H1 (cell line): Measurements from ENCODE around the gene SF3A2. TPM values are rescaled to one million over a fixed set of nuclear protein-coding genes. Genes with fewer than 3 reads are reported as not detected.

Experiments used
- CTCF ChIA-PET: fragments of 300-600 bp; sonication (Branson Sonifier 250); formaldehyde crosslinking; loops from one replicate; lab custom pipeline; 2021; ENCODE audit not compliant: partially characterized antibody; lab: Charles Lee
- POLR2A ChIA-PET: fragments of 300-600 bp; sonication (Branson Sonifier 250); formaldehyde crosslinking; loops from one replicate; lab custom pipeline; 2021; ENCODE audit warnings: inconsistent platforms; ENCODE audit not compliant: partially characterized antibody; lab: Charles Lee
- DNase-seq, 2 experiments: peaks; one replicate each; pipeline versions ENCODE4 v3.0.0 to v3.0.0-alpha.2; 2010 to 2022; ENCODE audit warnings: low spot score in 2 of 2, low read depth in 1 of 2, mixed read lengths in 1 of 2
- FAIRE-seq: peaks from 2 replicates; lab custom pipeline; 2011; peaks lifted over from hg19 to GRCh38; lab: Jason Lieb, UNC
- H2AFZ ChIP-seq: 2 replicates; pipeline ENCODE4 v1.8.1; 2012; ENCODE audit warnings: low read length, inconsistent platforms
- H2AK5ac ChIP-seq: 2 replicates; pipeline ENCODE4 v1.6.1; 2013; ENCODE audit warnings: low read depth, low read length
- H2BK120ac ChIP-seq: replicated peaks from 2 replicates; pipeline ENCODE3; 2013; ENCODE audit warnings: low read depth, low read length, inconsistent platforms
- H2BK12ac ChIP-seq: 2 replicates; pipeline ENCODE4 v1.6.1; 2013; ENCODE audit warnings: low read depth, low read length
- H2BK15ac ChIP-seq: 2 replicates; pipeline ENCODE4 v1.6.1; 2013; ENCODE audit warnings: low read length
- H2BK20ac ChIP-seq: 2 replicates; pipeline ENCODE4 v1.6.1; 2013; ENCODE audit warnings: low read length
- H2BK5ac ChIP-seq: 2 replicates; pipeline ENCODE4 v1.6.1; 2013; ENCODE audit warnings: low read depth, low read length
- H3K14ac ChIP-seq: 2 replicates; pipeline ENCODE4 v1.6.1; 2013; ENCODE audit warnings: inconsistent platforms; ENCODE audit not compliant: insufficient read length
- H3K18ac ChIP-seq: 2 replicates; pipeline ENCODE4 v1.6.1; 2013; ENCODE audit warnings: low read length; ENCODE audit errors: extremely low read depth
- H3K23ac ChIP-seq: 2 replicates; pipeline ENCODE4 v1.6.1; 2013; ENCODE audit warnings: inconsistent platforms; ENCODE audit not compliant: insufficient read length
- H3K23me2 ChIP-seq: 2 replicates; pipeline ENCODE4 v1.6.1; 2013; ENCODE audit warnings: low read depth, low read length
- H3K27ac ChIP-seq: 2 replicates; pipeline ENCODE4 v1.6.1; 2011; ENCODE audit warnings: low read depth, low read length, inconsistent platforms
- H3K27me3 ChIP-seq, 4 experiments: replicated peaks in 1 of 4; 1 replicate in 1 of 4; 2 replicates in 3 of 4; pipeline versions ENCODE4 v1.6.1 to v1.8.1; 2011 to 2013; ENCODE audit warnings: low read length in 3 of 4, mild to moderate bottlenecking in 3 of 4, inconsistent platforms in 2 of 4, mixed read lengths in 2 of 4, moderate library complexity in 1 of 4; ENCODE audit not compliant: control insufficient read depth in 3 of 4, insufficient read depth in 3 of 4; ENCODE audit errors: extremely low read depth in 1 of 4
- H3K36me3 ChIP-seq, 4 experiments: 2 replicates each; pipeline versions ENCODE4 v1.6.1 to v1.8.1; 2011 to 2013; ENCODE audit warnings: mild to moderate bottlenecking in 4 of 4, low read length in 3 of 4, moderate library complexity in 2 of 4, control low read depth in 1 of 4, inconsistent platforms in 1 of 4; ENCODE audit not compliant: insufficient read depth in 4 of 4, control insufficient read depth in 2 of 4
- H3K4ac ChIP-seq: replicated peaks from 2 replicates; pipeline ENCODE3; 2013; ENCODE audit warnings: low read length, low read depth, mixed read lengths, inconsistent platforms; ENCODE audit not compliant: insufficient read length
- H3K4me1 ChIP-seq, 4 experiments: replicated peaks in 1 of 4; 1 replicate in 1 of 4; 2 replicates in 3 of 4; pipeline versions ENCODE4 v1.6.1 to v1.8.1; 2011 to 2013; ENCODE audit warnings: low read length in 3 of 4, inconsistent platforms in 2 of 4, mixed read lengths in 1 of 4; ENCODE audit not compliant: insufficient read depth in 4 of 4, control insufficient read depth in 3 of 4
- H3K4me2 ChIP-seq, 2 experiments: 2 replicates each; pipeline versions ENCODE4 v1.6.1 to v1.8.1; 2011 to 2013; ENCODE audit warnings: low read depth in 2 of 2, low read length in 2 of 2, control low read depth in 1 of 2, inconsistent platforms in 1 of 2, mild to moderate bottlenecking in 1 of 2; ENCODE audit not compliant: insufficient read depth in 1 of 2
- H3K4me3 ChIP-seq, 4 experiments: fragments of 200-600, 300-600 bp in 1 of 4; sonication (generic), shearing (Covaris generic), sonication (Bioruptor Twin) in 1 of 4; 2 replicates each; pipeline versions ENCODE4 v1.5.1 to v1.8.1; 2011 to 2016; ENCODE audit warnings: low read length in 4 of 4, low read depth in 3 of 4, control low read depth in 2 of 4, inconsistent platforms in 2 of 4, mild to moderate bottlenecking in 2 of 4, mixed read lengths in 1 of 4, moderate library complexity in 1 of 4; ENCODE audit not compliant: insufficient read depth in 2 of 4; ENCODE audit errors: extremely low read depth in 1 of 4
- H3K56ac ChIP-seq: replicated peaks from 2 replicates; pipeline ENCODE3; 2013; ENCODE audit warnings: low read depth, mild to moderate bottlenecking, mixed read lengths, low read length, inconsistent platforms; ENCODE audit not compliant: insufficient read length
- H3K79me1 ChIP-seq: 2 replicates; pipeline ENCODE4 v1.6.1; 2013; ENCODE audit warnings: low read depth, low read length, control low read depth
- H3K79me2 ChIP-seq, 2 experiments: 2 replicates each; pipeline versions ENCODE4 v1.6.1 to v1.8.1; 2012 to 2013; ENCODE audit warnings: low read length in 2 of 2, mild to moderate bottlenecking in 2 of 2, inconsistent platforms in 1 of 2; ENCODE audit not compliant: insufficient read depth in 2 of 2, control insufficient read depth in 1 of 2
- H3K9ac ChIP-seq, 4 experiments: replicated peaks in 1 of 4; 1 replicate in 1 of 4; 2 replicates in 3 of 4; pipeline versions ENCODE4 v1.6.1 to v1.8.1; 2011 to 2013; ENCODE audit warnings: low read depth in 3 of 4, low read length in 3 of 4, control low read depth in 2 of 4, mild to moderate bottlenecking in 2 of 4, moderate library complexity in 2 of 4, inconsistent platforms in 1 of 4; ENCODE audit errors: extremely low read depth in 1 of 4
- H3K9me3 ChIP-seq, 2 experiments: 2 replicates each; pipeline versions ENCODE4 v1.6.1 to v1.8.1; 2012 to 2013; ENCODE audit warnings: mild to moderate bottlenecking in 2 of 2, moderate library complexity in 2 of 2, control low read depth in 1 of 2, inconsistent platforms in 1 of 2, low read depth in 1 of 2, low read length in 1 of 2, mixed read lengths in 1 of 2; ENCODE audit not compliant: insufficient read depth in 2 of 2
- H4K20me1 ChIP-seq, 2 experiments: replicated peaks in 1 of 2; 2 replicates each; pipeline versions ENCODE3 to v1.8.1; 2011 to 2013; ENCODE audit warnings: inconsistent platforms in 2 of 2, low read length in 2 of 2, mild to moderate bottlenecking in 1 of 2; ENCODE audit not compliant: insufficient read depth in 2 of 2, control insufficient read depth in 1 of 2
- H4K5ac ChIP-seq: 2 replicates; pipeline ENCODE4 v1.6.1; 2013; ENCODE audit warnings: low read length, low read depth, mixed read lengths, inconsistent platforms; ENCODE audit not compliant: insufficient read length
- H4K8ac ChIP-seq: 2 replicates; pipeline ENCODE4 v1.8.0; 2013; ENCODE audit warnings: mild to moderate bottlenecking, moderate library complexity, low read length, inconsistent platforms; ENCODE audit not compliant: insufficient read depth; ENCODE audit errors: extremely low read depth
- H4K91ac ChIP-seq: replicated peaks from 2 replicates; pipeline ENCODE3; 2013; ENCODE audit warnings: low read length, mixed read lengths, inconsistent platforms; ENCODE audit not compliant: insufficient read length
- ATF3 ChIP-seq: IDR thresholded peaks from 2 replicates; pipeline ENCODE4 v1.6.1; 2011; ENCODE audit warnings: low read depth, mild to moderate bottlenecking, low read length; ENCODE audit not compliant: insufficient read depth
- CEBPB ChIP-seq: IDR thresholded peaks from 2 replicates; pipeline ENCODE4 v1.6.1; 2012; ENCODE audit warnings: low read depth, low read length
- CREB1 ChIP-seq: IDR thresholded peaks from 2 replicates; pipeline ENCODE4 v1.6.1; 2012; ENCODE audit warnings: inconsistent platforms
- EZH2 ChIP-seq: fragments of 200-600 bp; sonication (generic); IDR thresholded peaks from 2 replicates; pipeline ENCODE4 v1.7.1; 2012; ENCODE audit warnings: low read depth, mild to moderate bottlenecking, moderate library complexity, low read length, inconsistent platforms; ENCODE audit not compliant: severe bottlenecking
- NANOG ChIP-seq: IDR thresholded peaks from 2 replicates; pipeline ENCODE4 v1.6.1; 2011; ENCODE audit warnings: low read length, low read depth, mild to moderate bottlenecking, inconsistent platforms; ENCODE audit not compliant: insufficient read depth, poor library complexity, severe bottlenecking
- RXRA ChIP-seq: IDR thresholded peaks from 2 replicates; pipeline ENCODE4 v1.6.1; 2011; ENCODE audit warnings: low read depth, mild to moderate bottlenecking, low read length, moderate library complexity; ENCODE audit not compliant: insufficient read depth
- SIN3A ChIP-seq, 2 experiments: IDR thresholded peaks in 1 of 2; conservative IDR thresholded peaks in 1 of 2; 2 replicates each; pipeline ENCODE4 v1.6.1; 2011 to 2012; ENCODE audit warnings: low read length in 2 of 2, improper control_type of control experiment in 1 of 2, low read depth in 1 of 2, mild to moderate bottlenecking in 1 of 2
- TAF1 ChIP-seq: IDR thresholded peaks from 2 replicates; pipeline ENCODE4 v1.6.1; 2011; ENCODE audit warnings: mild to moderate bottlenecking, low read depth, low read length
- TAF7 ChIP-seq: optimal IDR thresholded peaks from 2 replicates; pipeline ENCODE3; 2011; ENCODE audit warnings: low read depth, mild to moderate bottlenecking, inconsistent platforms, low read length, moderate library complexity, borderline replicate concordance
- YY1 ChIP-seq: IDR thresholded peaks from 2 replicates; pipeline ENCODE4 v1.6.1; 2011; ENCODE audit warnings: low read depth, mild to moderate bottlenecking, low read length
- WGBS, 2 experiments: shearing (Covaris generic) in 1 of 2; methylation state at CpG; one replicate each; pipeline versions ENCODE4 v1.1.6 to v1.1.7; 2013 to 2015; ENCODE audit warnings: low lambda C conversion rate in 2 of 2, mixed read lengths in 2 of 2, inconsistent platforms in 1 of 2, low coverage in 1 of 2, missing lambda C conversion rate in 1 of 2; ENCODE audit not compliant: insufficient replicate concordance in 2 of 2, insufficient coverage in 1 of 2, insufficient read length in 1 of 2; ENCODE audit errors: extremely low coverage in 1 of 2, missing lambda C conversion rate in 1 of 2; 5-methylcytosine and 5-hydroxymethylcytosine counted together
- polyA plus RNA-seq, 7 experiments: library from polyadenylated mRNA; depleted of rRNA in 3 of 7; stranded (reverse) in 5 of 7; unstranded in 2 of 7; fragments of >200 nt in 5 of 7; fragments of 200-250 nt in 2 of 7; gene quantifications; 1 replicate in 5 of 7; 2 replicates in 1 of 7; 4 replicates in 1 of 7; pipeline versions ENCODE4 v1.2.1 to v1.2.3, GENCODE V29; 2011 to 2013; ENCODE audit warnings: missing spikeins in 2 of 7, mixed read lengths in 2 of 7
- total RNA-seq: library from RNA; stranded (reverse); fragmentation: NEBNext Ultra II Directional; extraction: Animal tissue kit (Norgen Biotek cat#: 25700); gene quantifications from 2 replicates; pipeline ENCODE4 v1.2.1, GENCODE V29; 2021

Gene SF3A2
- total and polyA plus RNA-seq, 2 of the 8 experiments (the other 6 are each of a cell fraction or from before 2014, with no cell fraction given) = 15.3 to 146 TPM

GRCh38 chr19:2270423-2271233 is 34.0 kb downstream of the SF3A2 start:
- H3K9me3 ChIP-seq = no peaks in the 10 kb centered on the region
- no peak overlapping the region for H3K23ac ChIP-seq
- peaks cover 3 to 23% (median 9%) of the 10 kb centered on the region in 4 experiments; a peak in 5 of 8 replicates for H3K36me3 ChIP-seq
- H4K91ac ChIP-seq = no peak overlapping the region
- H3K4ac ChIP-seq = no peak overlapping the region
- no peaks in the 10 kb centered on the region for H3K27me3 ChIP-seq
- no peak overlapping the region for H2BK120ac ChIP-seq
- H3K9ac ChIP-seq = peak overlapping the region; percentile 88 to 95 (median 90)
- peak overlapping the region; percentile 88 for H4K8ac ChIP-seq
- no peak overlapping the region for H2AFZ ChIP-seq
- peaks cover 22 to 30% of the 10 kb centered on the region in 2 experiments for H4K20me1 ChIP-seq
- H3K4me2 ChIP-seq = peak overlapping the region; percentile 65 to 73
- H2BK20ac ChIP-seq = no peak overlapping the region
- peak overlapping the region; percentile 78 for H2BK5ac ChIP-seq
- H4K5ac ChIP-seq = peak overlapping the region; percentile 67
- H3K79me2 ChIP-seq = peaks cover 20 to 40% of the 10 kb centered on the region in 2 experiments; a peak in 3 of 4 replicates
- FAIRE-seq (no peak), DNase-seq (no peak)
- peaks cover 5% of the 10 kb centered on the region; the same call in 1 of the 2 replicates for H3K23me2 ChIP-seq
- POLR2A ChIA-PET = interaction anchor here (0.6 to 23.4 kb wide), 34 partner anchors 9 to 333 kb away, joined by 3 to 330 read pairs (median 5); partner anchors contain the start of genes AMH, DOT1L, JSRP1 and PLEKHJ1
- H3K14ac ChIP-seq = no peak overlapping the region
- H3K18ac ChIP-seq = peak overlapping the region; percentile 71
- peaks cover 3% of the 10 kb centered on the region; the same call in 1 of the 2 replicates for H3K79me1 ChIP-seq
- no peak overlapping the region for H2BK12ac ChIP-seq
- peak overlapping the region; percentile 87 to 100 (median 94) for H3K4me3 ChIP-seq
- no peak overlapping the region for H2BK15ac ChIP-seq
- CTCF ChIA-PET = interaction anchor here (1.2 to 5.3 kb wide), 3 partner anchors 8 to 45 kb away, joined by 3 to 35 read pairs (median 12); no protein-coding TSS in a partner anchor
- H2AK5ac ChIP-seq = no peak overlapping the region
- peak overlapping the region; percentile 59 for H3K56ac ChIP-seq
- WGBS, 2 experiments = 0% methylated on average over 31 of the region's 88 CpGs; no CpG with 5 or more reads in 1 of the 2 experiments
- peak overlapping the region; percentile 76 for H3K27ac ChIP-seq
- TF ChIP-seq CREB1 (0 out of 2 replicates have a peak, but pooled peaks have one; percentile 18), ATF3 (peak; percentile 16; the same call in 1 of the 2 replicates), SIN3A (conservative IDR thresholded peaks at IDR 0.05 in 1 of 2, IDR thresholded peaks at IDR 0.05 in 1 of 2; ENCODE audit: low read depth in 1 of 2, low read length in 2 of 2) (peak in 1 of 2 experiments; percentile 71; a peak in 2 of 4 replicates), CEBPB (peak; percentile 81), EZH2 (no peak), TAF1 (peak; percentile 46; the same call in 1 of the 2 replicates), TAF7 (peak; percentile 41), RXRA (no peak), YY1 (peak; percentile 92), NANOG (no peak)
- H3K4me1 ChIP-seq = peaks cover 0 to 20% (median 7%) of the 10 kb centered on the region in 4 experiments; a peak in 5 of 7 replicates
